B cell (primary cell): Measurements from ENCODE around the gene PLS3. TPM values are rescaled to one million over a fixed set of nuclear protein-coding genes. Genes with fewer than 3 reads are reported as not detected.

Experiments used
- ATAC-seq: fragments of 200-7000 bp; cut with Tn5 transposase; one replicate; pipeline ENCODE4 v1.10.0; 2021; ENCODE audit warnings: low read depth, mild to moderate bottlenecking, moderate number of reproducible peaks, moderate library complexity
- CTCF ChIA-PET: fragments of 350-600 bp; sonication (Branson Sonifier 250); formaldehyde crosslinking; loops from one replicate; lab custom pipeline; 2021; ENCODE audit warnings: antibody characterized with exemption, inconsistent platforms; lab: Charles Lee
- POLR2A ChIA-PET: fragments of 350-600 bp; sonication (Branson Sonifier 250); formaldehyde crosslinking; loops from one replicate; lab custom pipeline; 2021; ENCODE audit warnings: antibody characterized with exemption; lab: Charles Lee
- DNase-seq: peaks from one replicate; pipeline ENCODE4 v3.0.0; 2013
- H2AFZ ChIP-seq: 2 replicates; pipeline ENCODE4 v1.6.1; 2012; ENCODE audit warnings: mild to moderate bottlenecking, low read depth, low read length; ENCODE audit not compliant: insufficient read depth, poor library complexity, severe bottlenecking
- H3K27ac ChIP-seq, 2 donors: 1 replicate in 1 of 2; 2 replicates in 1 of 2; pipeline ENCODE4 v1.5.1; 2012 to 2013; ENCODE audit warnings: low read length in 2 of 2, mild to moderate bottlenecking in 2 of 2, moderate library complexity in 1 of 2
- H3K27me3 ChIP-seq, 4 experiments: fragments of 200-600 bp in 1 of 4; sonication (generic) in 1 of 4; replicated peaks in 1 of 4; 1 replicate in 2 of 4; 2 replicates in 2 of 4; pipeline versions ENCODE4 v1.6.1 to v1.7.0; 2013 to 2016; ENCODE audit warnings: low read length in 3 of 4, mild to moderate bottlenecking in 2 of 4, mixed read lengths in 1 of 4, moderate library complexity in 1 of 4; ENCODE audit not compliant: insufficient read depth in 4 of 4, control insufficient read depth in 3 of 4; ENCODE audit errors: control extremely low read depth in 1 of 4
- H3K36me3 ChIP-seq, 2 experiments: replicated peaks in 1 of 2; 1 replicate in 1 of 2; 2 replicates in 1 of 2; pipeline versions ENCODE4 v1.6.1 to v1.7.1; 2013; ENCODE audit warnings: low read length in 1 of 2; ENCODE audit not compliant: insufficient read depth in 2 of 2, control insufficient read depth in 1 of 2; ENCODE audit errors: control extremely low read depth in 1 of 2, extremely low read depth in 1 of 2
- H3K4me1 ChIP-seq, 2 donors: fragments of 200-600 bp in 1 of 2; sonication (generic) in 1 of 2; 1 replicate in 1 of 2; 2 replicates in 1 of 2; pipeline versions ENCODE4 v1.5.1 to v1.6.1; 2013 to 2017; ENCODE audit warnings: low read length in 2 of 2; ENCODE audit not compliant: control insufficient read depth in 2 of 2, insufficient read depth in 2 of 2
- H3K4me2 ChIP-seq: replicated peaks from 2 replicates; pipeline ENCODE3; 2012; ENCODE audit warnings: mild to moderate bottlenecking, low read depth, low read length; ENCODE audit not compliant: poor library complexity, severe bottlenecking
- H3K4me3 ChIP-seq, 5 experiments: fragments of 200-600 bp in 1 of 5; sonication (generic) in 1 of 5; 1 replicate in 3 of 5; 2 replicates in 2 of 5; pipeline versions ENCODE4 v1.5.1 to v1.7.0; 2011 to 2016; ENCODE audit warnings: low read length in 4 of 5, mild to moderate bottlenecking in 4 of 5, low read depth in 2 of 5, control low read depth in 1 of 5, moderate library complexity in 1 of 5; ENCODE audit not compliant: insufficient read depth in 1 of 5; ENCODE audit errors: control extremely low read depth in 1 of 5, extremely low read depth in 1 of 5
- H3K79me2 ChIP-seq: fragments of 200-600 bp; sonication (generic); one replicate; pipeline ENCODE4 v1.6.0; 2016; ENCODE audit warnings: low read length; ENCODE audit not compliant: control insufficient read depth, insufficient read depth
- H3K9ac ChIP-seq: fragments of 200-600 bp; sonication (generic); 2 replicates; pipeline ENCODE4 v1.6.1; 2017; ENCODE audit warnings: mild to moderate bottlenecking, low read length, moderate library complexity
- H3K9me3 ChIP-seq, 3 donors: one replicate each; pipeline versions ENCODE4 v1.6.1 to v1.7.1; 2013; ENCODE audit warnings: low read length in 2 of 3; ENCODE audit not compliant: control insufficient read depth in 2 of 3, insufficient read depth in 1 of 3; ENCODE audit errors: control extremely low read depth in 1 of 3
- H4K20me1 ChIP-seq: 2 replicates; pipeline ENCODE4 v1.6.0; 2012; ENCODE audit warnings: mild to moderate bottlenecking, low read length; ENCODE audit not compliant: insufficient read depth, control insufficient read depth, poor library complexity, severe bottlenecking
- H3K27ac Mint-ChIP-seq: one replicate; pipeline ENCODE4 v1.8.0; 2021; ENCODE audit warnings: mixed read lengths
- H3K27me3 Mint-ChIP-seq: one replicate; pipeline ENCODE4 v1.8.0; 2021; ENCODE audit warnings: mixed read lengths
- H3K4me1 Mint-ChIP-seq: one replicate; pipeline ENCODE4 v1.8.0; 2021; ENCODE audit warnings: mixed read lengths
- H3K4me3 Mint-ChIP-seq: one replicate; pipeline ENCODE4 v1.8.0; 2021; ENCODE audit warnings: mixed read lengths
- H3K9me3 Mint-ChIP-seq: one replicate; pipeline ENCODE4 v1.8.0; 2022; ENCODE audit warnings: mixed read lengths; ENCODE audit not compliant: insufficient read depth
- EZH2 ChIP-seq: IDR thresholded peaks from 2 replicates; pipeline ENCODE4 v1.6.1; 2012; ENCODE audit warnings: borderline replicate concordance, low read depth, mild to moderate bottlenecking, moderate library complexity, low read length; ENCODE audit not compliant: insufficient read depth, poor library complexity, severe bottlenecking
- WGBS: methylation state at CpG from one replicate; pipeline ENCODE4 v1.1.5; 2013; ENCODE audit warnings: missing lambda C conversion rate; ENCODE audit not compliant: insufficient coverage; 5-methylcytosine and 5-hydroxymethylcytosine counted together
- intact Hi-C: fragments of 100-400 bp; cut with micrococcal nuclease; formaldehyde crosslinking; loops from one replicate; pipeline ENCODE4 v1.10.0; 2022
- polyA plus RNA-seq: library from polyadenylated mRNA; depleted of rRNA; stranded (reverse); fragments of >200 nt; gene quantifications from 2 replicates; pipeline ENCODE4 v1.2.3, GENCODE V29; 2012
- total RNA-seq, 2 donors: library from RNA; stranded (reverse); fragments of 120-200 nt in 1 of 2; gene quantifications; 1 replicate in 1 of 2; 2 replicates in 1 of 2; pipeline versions ENCODE4 v1.2.3 to v1.2.4, GENCODE V29; 2013 to 2022
- TF ChIP-seq, protein P1 (sequence below): fragments of 200-600 bp; IDR thresholded peaks from one replicate; pipeline ENCODE4 v1.8.0; 2022; ENCODE audit warnings: antibody characterized with exemption, mild to moderate bottlenecking

The PLS3 gene
- total and polyA plus RNA-seq, 2 donors (not counting 1 experiment from before 2014, with no cell fraction given) = not detected

DNA sequence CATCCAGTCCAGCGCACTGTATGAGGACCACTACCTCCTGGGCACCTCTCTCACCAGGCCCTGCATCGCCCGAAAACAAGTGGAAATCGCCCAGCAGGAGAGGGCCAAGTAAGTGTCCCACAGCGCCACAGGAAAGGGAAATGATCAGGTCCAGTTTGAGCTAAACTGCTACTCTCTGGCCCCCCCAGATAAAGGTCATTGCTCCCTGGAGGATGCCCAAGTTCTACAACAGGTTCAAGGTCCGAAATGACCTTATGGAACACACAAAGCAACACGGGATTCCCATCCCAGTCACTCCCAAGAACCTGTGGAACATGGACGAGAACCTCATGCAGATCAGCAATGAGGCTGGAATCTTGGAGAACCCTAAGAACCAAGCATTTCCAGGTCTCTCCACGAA lies 104.1 kb downstream of the PLS3 start:
- H3K27me3 Mint-ChIP-seq = no peaks in the 10 kb centered on the region
- CTCF ChIA-PET = no interaction called here
- WGBS = 89% methylated on average over 8 of the region's 9 CpGs
- no peaks in the 10 kb centered on the region for H3K9me3 Mint-ChIP-seq
- Histone ChIP-seq H2AFZ (no peak overlapping the region), H3K4me3 (no peak overlapping the region), H3K27ac (no peak overlapping the region), H3K36me3 (no peaks in the 10 kb centered on the region), H3K4me2 (no peak overlapping the region), H3K9me3 (no peaks in the 10 kb centered on the region), H3K4me1 (no peaks in the 10 kb centered on the region), H4K20me1 (no peaks in the 10 kb centered on the region), H3K9ac (no peak overlapping the region), H3K79me2 (no peaks in the 10 kb centered on the region), H3K27me3 (no peaks in the 10 kb centered on the region)
- no peak for DNase-seq
- POLR2A ChIA-PET = no interaction called here
- no peak overlapping the region for H3K4me3 Mint-ChIP-seq
- intact Hi-C loops = no loop called here
- TF ChIP-seq, protein P1, sequence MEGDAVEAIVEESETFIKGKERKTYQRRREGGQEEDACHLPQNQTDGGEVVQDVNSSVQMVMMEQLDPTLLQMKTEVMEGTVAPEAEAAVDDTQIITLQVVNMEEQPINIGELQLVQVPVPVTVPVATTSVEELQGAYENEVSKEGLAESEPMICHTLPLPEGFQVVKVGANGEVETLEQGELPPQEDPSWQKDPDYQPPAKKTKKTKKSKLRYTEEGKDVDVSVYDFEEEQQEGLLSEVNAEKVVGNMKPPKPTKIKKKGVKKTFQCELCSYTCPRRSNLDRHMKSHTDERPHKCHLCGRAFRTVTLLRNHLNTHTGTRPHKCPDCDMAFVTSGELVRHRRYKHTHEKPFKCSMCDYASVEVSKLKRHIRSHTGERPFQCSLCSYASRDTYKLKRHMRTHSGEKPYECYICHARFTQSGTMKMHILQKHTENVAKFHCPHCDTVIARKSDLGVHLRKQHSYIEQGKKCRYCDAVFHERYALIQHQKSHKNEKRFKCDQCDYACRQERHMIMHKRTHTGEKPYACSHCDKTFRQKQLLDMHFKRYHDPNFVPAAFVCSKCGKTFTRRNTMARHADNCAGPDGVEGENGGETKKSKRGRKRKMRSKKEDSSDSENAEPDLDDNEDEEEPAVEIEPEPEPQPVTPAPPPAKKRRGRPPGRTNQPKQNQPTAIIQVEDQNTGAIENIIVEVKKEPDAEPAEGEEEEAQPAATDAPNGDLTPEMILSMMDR = no peak
- TF ChIP-seq EZH2 = no peak
- H3K4me1 Mint-ChIP-seq = no peaks in the 10 kb centered on the region
- no peak overlapping the region for H3K27ac Mint-ChIP-seq
- ATAC-seq = no peak

DNA sequence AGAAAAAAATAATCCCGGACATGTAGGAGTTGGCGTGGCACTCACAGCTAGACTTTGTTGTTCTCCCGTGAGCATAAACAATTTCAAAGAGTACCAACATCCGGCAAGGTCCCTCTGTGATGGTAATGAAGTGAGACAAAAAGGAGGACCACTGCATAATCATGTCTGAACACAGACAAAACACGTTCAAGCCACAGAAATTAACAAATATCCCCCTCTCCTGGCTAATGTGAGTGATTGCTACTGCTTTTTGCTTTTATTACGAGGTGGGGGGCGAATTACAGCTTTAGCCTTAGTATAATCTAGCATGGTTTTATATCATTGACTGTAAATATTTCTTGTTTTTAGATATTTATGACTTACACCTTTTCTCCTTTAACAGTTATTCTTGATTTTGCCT lies 118.5 kb downstream of the PLS3 start:
- Mint-ChIP-seq H3K4me3 (no peak overlapping the region), H3K27ac (no peak overlapping the region), H3K4me1 (no peaks in the 10 kb centered on the region), H3K9me3 (no peaks in the 10 kb centered on the region), H3K27me3 (no peaks in the 10 kb centered on the region)
- Histone ChIP-seq H3K9ac (no peak overlapping the region), H4K20me1 (no peaks in the 10 kb centered on the region), H3K36me3 (no peaks in the 10 kb centered on the region), H2AFZ (no peak overlapping the region), H3K4me3 (no peak overlapping the region), H3K27me3 (no peaks in the 10 kb centered on the region), H3K4me2 (no peak overlapping the region), H3K27ac (no peak overlapping the region), H3K79me2 (no peaks in the 10 kb centered on the region), H3K4me1 (no peaks in the 10 kb centered on the region), H3K9me3 (no peaks in the 10 kb centered on the region)
- TF ChIP-seq EZH2 = no peak
- TF ChIP-seq, protein P1 = no peak
- POLR2A ChIA-PET = no interaction called here
- ATAC-seq (no peak), DNase-seq (no peak)
- intact Hi-C loops = no loop called here
- CTCF ChIA-PET = no interaction called here
- WGBS = no CpG with 5 or more reads among the region's 7 CpGs
